ENCODE data around the gene KLHL21. TPM values are rescaled to one million over a fixed set of nuclear protein-coding genes. Genes with fewer than 3 reads are reported as not detected.

The KLHL21 gene
- total RNA-seq, 4 donors from 2014 or later, result 14.4 to 25.1 (median 18.2) TPM

DNA sequence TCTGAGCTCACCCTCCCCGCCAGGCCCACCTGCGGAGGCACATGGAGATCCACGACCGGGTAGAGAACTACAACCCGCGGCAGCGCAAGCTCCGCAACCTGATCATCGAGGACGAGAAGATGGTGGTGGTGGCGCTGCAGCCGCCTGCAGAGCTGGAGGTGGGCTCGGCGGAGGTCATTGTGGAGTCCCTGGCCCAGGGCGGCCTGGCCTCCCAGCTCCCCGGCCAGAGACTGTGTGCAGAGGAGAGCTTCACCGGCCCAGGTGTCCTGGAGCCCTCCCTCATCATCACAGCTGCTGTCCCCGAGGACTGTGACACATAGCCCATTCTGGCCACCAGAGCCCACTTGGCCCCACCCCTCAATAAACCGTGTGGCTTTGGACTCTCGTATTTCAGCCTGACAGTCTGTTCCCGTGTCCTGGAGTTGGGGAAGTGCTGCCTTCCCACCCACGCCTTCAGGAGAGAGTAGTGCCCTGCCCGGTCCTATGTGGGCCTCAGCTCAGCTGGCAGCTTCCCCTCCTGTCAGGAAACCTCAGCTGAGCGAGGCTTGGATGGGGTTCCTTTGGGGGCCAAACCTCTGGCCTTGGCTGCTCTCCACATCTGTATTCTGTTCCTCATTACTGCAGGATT lies 13.7 kb downstream of the KLHL21 start:
- Histone ChIP-seq H3K4me1 (no peaks in the 10 kb centered on the region), H3K27me3 (no peaks in the 10 kb centered on the region), H3K4me3 (no peak overlapping the region), H3K36me3 (peaks cover 0 to 58% (median 0%) of the 10 kb centered on the region in 3 donors), H3K27ac (no peak overlapping the region), H3K9me3 (no peaks in the 10 kb centered on the region)
- no peak for DNase-seq
- no peak for TF ChIP-seq POLR2A (IDR thresholded peaks at IDR 0.05)
- TF ChIP-seq, protein P1, sequence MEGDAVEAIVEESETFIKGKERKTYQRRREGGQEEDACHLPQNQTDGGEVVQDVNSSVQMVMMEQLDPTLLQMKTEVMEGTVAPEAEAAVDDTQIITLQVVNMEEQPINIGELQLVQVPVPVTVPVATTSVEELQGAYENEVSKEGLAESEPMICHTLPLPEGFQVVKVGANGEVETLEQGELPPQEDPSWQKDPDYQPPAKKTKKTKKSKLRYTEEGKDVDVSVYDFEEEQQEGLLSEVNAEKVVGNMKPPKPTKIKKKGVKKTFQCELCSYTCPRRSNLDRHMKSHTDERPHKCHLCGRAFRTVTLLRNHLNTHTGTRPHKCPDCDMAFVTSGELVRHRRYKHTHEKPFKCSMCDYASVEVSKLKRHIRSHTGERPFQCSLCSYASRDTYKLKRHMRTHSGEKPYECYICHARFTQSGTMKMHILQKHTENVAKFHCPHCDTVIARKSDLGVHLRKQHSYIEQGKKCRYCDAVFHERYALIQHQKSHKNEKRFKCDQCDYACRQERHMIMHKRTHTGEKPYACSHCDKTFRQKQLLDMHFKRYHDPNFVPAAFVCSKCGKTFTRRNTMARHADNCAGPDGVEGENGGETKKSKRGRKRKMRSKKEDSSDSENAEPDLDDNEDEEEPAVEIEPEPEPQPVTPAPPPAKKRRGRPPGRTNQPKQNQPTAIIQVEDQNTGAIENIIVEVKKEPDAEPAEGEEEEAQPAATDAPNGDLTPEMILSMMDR (IDR thresholded peaks at IDR 0.05), result no peak

DNA sequence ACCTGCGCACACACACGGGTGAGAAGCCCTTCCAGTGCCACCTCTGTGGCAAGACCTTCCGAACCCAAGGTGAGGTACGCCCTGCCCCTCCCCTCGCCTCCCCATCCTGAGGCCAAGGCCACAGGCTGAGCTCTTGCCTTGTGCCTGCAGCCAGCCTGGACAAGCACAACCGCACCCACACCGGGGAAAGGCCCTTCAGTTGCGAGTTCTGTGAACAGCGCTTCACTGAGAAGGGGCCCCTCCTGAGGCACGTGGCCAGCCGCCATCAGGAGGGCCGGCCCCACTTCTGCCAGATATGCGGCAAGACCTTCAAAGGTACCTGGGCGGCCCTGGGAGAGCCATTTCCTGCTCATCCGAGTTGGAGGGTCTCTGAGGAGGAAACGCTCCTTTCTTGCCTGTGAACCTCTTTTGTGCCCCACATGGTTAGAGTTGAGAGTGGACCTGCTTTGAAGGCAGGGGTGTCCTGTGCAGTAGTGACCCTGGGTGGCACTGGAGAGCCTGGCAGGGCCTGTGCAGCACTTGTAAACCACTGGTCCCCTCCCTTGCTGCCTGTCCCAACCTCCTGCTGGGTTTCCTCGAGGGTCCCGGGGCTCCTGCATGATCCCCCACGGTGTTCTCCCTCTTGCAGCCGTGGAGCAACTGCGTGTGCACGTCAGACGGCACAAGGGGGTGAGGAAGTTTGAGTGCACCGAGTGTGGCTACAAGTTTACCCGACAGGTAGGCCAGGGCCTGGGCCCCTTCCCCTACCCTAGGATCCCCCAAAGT lies 14.4 kb downstream of the KLHL21 start:
- H3K9me3 ChIP-seq, result no peaks in the 10 kb centered on the region
- H3K4me1 ChIP-seq, result no peaks in the 10 kb centered on the region
- H3K36me3 ChIP-seq, result peaks cover 0 to 51% (median 0%) of the 10 kb centered on the region in 3 donors
- TF ChIP-seq, protein P1 (IDR thresholded peaks at IDR 0.05), result no peak
- no peak for TF ChIP-seq POLR2A (IDR thresholded peaks at IDR 0.05)
- no peak for DNase-seq
- H3K27ac ChIP-seq, result no peak overlapping the region
- H3K4me3 ChIP-seq, result no peak overlapping the region
- H3K27me3 ChIP-seq, result no peaks in the 10 kb centered on the region

DNA sequence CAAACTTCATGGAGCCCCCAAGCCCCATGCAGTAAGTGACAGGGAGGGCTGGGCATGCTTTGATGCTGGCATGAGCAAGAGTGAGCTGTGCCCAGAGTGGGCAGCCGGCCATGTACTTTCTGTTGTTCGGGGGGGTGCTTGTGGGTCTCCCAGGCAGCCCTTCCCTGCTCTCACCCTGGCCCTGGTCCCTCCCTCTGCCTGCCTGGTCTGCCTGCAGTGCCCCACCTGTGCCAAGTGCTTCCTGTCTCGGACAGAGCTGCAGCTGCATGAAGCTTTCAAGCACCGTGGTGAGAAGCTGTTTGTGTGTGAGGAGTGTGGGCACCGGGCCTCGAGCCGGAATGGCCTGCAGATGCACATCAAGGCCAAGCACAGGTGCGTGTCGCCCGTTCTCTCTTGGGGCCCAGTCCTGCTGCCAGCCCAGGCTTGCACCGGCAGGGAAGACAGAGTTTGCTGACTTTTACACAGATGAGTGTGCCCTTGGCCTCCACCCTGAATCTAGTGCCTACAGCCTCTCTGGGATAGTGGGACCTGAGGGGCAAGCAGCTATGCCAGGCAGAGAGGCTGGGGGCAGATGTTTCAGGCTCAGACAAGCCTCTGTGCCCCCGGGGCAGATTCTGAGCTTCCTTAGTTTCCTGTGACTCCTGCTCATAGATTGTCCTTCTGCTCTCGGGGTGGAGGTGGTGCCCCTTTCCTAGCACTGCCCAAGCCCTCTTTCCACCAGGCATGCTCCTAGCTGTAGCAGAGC lies 15.2 kb downstream of the KLHL21 start:
- peaks cover 0 to 8% (median 0%) of the 10 kb centered on the region in 4 donors for H3K4me1 ChIP-seq
- no peak overlapping the region for H3K27ac ChIP-seq
- H3K9me3 ChIP-seq, result no peaks in the 10 kb centered on the region
- TF ChIP-seq, protein P1 (IDR thresholded peaks at IDR 0.05), result no peak
- no peak for TF ChIP-seq POLR2A (IDR thresholded peaks at IDR 0.05)
- H3K36me3 ChIP-seq, result peaks cover 0 to 42% (median 0%) of the 10 kb centered on the region in 3 donors
- H3K27me3 ChIP-seq, result no peaks in the 10 kb centered on the region
- no peak overlapping the region for H3K4me3 ChIP-seq
- DNase-seq, result no peak

DNA sequence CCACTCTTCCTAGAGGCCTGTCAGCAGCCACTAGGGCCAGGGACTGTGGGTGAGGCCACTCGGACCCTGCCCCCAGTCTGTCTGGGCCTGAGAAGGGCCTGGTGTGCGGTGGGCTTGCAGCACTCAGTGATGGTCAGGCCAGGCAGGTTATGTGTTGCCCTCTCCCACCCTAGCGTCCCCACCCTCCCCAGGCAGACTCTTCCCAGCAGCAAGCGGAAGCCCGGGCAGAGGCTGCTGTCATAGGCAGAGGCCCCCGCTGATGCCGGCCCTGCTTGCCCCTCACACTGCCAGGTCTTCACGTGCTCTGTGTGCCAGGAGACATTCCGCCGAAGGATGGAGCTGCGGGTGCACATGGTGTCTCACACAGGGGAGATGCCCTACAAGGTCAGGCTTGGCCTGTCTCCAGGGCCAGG lies 16.3 kb downstream of the KLHL21 start:
- no peak overlapping the region for H3K27ac ChIP-seq
- H3K27me3 ChIP-seq, result no peaks in the 10 kb centered on the region
- peaks cover 0 to 41% (median 0%) of the 10 kb centered on the region in 3 donors for H3K36me3 ChIP-seq
- H3K4me1 ChIP-seq, result peaks cover 0 to 19% (median 2%) of the 10 kb centered on the region in 4 donors
- TF ChIP-seq, protein P1 (IDR thresholded peaks at IDR 0.05), result no peak
- no peak for TF ChIP-seq POLR2A (IDR thresholded peaks at IDR 0.05)
- no peaks in the 10 kb centered on the region for H3K9me3 ChIP-seq
- DNase-seq, result no peak
- no peak overlapping the region for H3K4me3 ChIP-seq

DNA sequence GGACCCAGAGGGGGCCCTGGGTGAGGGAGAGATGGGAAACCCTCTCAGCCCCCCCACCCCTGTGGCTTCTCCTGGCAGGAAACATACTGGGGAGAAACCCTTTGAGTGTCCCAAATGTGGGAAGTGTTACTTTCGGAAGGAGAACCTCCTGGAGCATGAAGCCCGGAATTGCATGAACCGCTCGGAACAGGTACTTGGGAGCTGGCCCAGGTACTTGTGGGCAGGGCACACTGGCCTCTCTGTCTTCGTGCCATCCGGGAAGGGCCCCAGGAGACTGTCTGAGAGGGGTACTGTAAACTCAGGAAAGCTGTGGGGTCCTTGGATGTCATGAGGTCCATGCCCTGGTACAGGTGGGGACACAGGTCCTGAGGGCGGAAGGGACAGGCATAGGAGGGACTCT lies 16.8 kb downstream of the KLHL21 start:
- no peak overlapping the region for H3K4me3 ChIP-seq
- TF ChIP-seq, protein P1 (IDR thresholded peaks at IDR 0.05), result no peak
- TF ChIP-seq POLR2A (IDR thresholded peaks at IDR 0.05), result no peak
- DNase-seq, result no peak
- no peaks in the 10 kb centered on the region for H3K9me3 ChIP-seq
- no peaks in the 10 kb centered on the region for H3K27me3 ChIP-seq
- peaks cover 0 to 35% (median 0%) of the 10 kb centered on the region in 3 donors for H3K36me3 ChIP-seq
- peaks cover 3 to 24% (median 7%) of the 10 kb centered on the region in 4 donors for H3K4me1 ChIP-seq
- H3K27ac ChIP-seq, result no peak overlapping the region
